SK-N-DZ (cell line): ENCODE data around the gene WAC.
A peak's percentile ranks its signal among the peaks of the same experiment; 100 is the strongest.
"Not testable (repeated sequence)": the region's sequence is repeated elsewhere in the genome, so short reads cannot be mapped to it uniquely, and the experiment has no call there.

Experiments
- DNase-seq: peaks from one replicate; pipeline ENCODE4 v3.0.0-alpha.2; 2015; ENCODE audit warnings: low spot score

WAC gene

DNA sequence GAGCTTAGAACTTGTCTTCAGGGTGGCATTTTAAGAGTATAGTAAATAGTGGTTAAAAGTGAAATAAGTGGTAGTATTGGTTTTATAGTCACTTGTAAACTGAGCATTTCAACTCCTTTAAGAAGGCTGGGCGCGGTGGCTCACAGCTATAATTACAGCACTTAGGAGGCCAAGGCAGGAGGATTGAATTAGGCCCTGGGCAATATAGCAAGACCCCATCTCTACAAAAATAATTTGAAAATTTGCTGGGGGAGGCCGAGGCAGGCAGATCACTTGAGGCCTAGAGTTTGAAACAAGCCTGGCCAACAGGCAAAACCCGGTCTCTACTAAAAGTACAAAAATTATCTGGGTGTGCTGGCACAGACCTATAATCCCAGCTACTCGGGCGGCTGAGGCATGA lies 80.0 kb downstream of the WAC start:
- no peak for DNase-seq

DNA sequence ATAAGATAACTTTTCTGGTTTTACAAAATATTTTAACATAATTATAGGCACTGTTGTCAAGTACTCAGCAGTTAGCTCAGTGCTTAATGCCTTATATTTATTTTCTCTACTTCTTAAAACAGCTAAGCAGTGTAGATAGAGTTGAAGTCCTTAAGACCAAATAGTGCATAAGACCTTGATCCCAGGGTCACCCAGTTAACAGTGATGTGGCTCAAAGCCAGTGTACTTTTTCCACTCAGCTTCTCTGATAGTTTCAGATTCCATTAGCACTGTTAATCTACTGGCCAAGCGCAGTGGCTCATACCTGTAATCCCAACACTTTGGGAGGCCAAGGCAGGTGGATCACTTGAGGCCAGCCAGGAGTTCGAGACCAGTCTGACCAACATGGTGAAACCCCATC lies 83.6 kb downstream of the WAC start:
- no peak for DNase-seq

DNA sequence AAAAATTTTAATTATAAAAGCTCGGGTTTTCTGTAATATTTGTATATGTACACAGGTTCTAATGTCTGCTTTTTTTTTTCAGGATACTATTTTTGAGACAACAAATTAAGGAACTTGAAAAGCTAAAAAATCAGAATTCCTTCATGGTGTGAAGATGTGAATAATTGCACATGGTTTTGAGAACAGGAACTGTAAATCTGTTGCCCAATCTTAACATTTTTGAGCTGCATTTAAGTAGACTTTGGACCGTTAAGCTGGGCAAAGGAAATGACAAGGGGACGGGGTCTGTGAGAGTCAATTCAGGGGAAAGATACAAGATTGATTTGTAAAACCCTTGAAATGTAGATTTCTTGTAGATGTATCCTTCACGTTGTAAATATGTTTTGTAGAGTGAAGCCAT lies 86.5 kb downstream of the WAC start:
- DNase-seq = no peak

DNA sequence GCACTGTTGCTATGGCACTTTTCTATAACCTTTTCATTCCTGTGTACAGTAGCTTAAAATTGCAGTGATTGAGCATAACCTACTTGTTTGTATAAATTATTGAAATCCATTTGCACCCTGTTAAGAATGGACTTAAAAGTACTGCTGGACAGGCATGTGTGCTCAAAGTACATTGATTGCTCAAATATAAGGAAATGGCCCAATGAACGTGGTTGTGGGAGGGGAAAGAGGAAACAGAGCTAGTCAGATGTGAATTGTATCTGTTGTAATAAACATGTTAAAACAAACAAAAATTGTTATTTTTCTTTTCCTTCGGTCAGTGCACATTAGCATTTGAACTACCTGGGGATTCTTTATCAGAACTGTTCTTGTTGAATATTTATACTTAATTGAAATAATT lies 87.3 kb downstream of the WAC start:
- no peak for DNase-seq

GRCh38 chr10:28623483-28623882 lies 90.6 kb downstream of the WAC start:
- DNase-seq = no peak

DNA sequence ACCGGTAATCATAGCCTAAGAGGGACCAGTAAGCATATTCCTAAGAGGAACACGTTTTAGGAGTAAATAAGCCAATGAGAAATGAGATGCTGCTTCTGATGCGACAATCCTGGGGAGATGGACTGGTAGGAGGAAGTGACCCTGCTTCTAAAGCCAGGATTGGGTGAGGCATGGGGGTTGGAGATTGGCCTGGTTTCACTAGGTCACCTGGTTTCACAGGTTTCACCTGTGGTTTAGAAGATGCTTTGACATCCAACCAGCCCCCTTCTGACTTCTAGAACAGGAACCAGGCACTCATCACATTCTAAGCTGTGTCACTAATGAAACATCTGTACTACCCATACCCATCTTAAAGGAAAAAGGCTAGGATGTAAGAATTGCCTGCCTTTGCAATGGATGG lies 91.4 kb downstream of the WAC start:
- no peak for DNase-seq

GRCh38 chr10:28627102-28627501 lies 94.2 kb downstream of the WAC start:
- no peak for DNase-seq

- DNase-seq = peak; percentile 70
Observed at GRCh38 chr10:28628184-28628893, 95.4 kb downstream of the WAC start.

DNA sequence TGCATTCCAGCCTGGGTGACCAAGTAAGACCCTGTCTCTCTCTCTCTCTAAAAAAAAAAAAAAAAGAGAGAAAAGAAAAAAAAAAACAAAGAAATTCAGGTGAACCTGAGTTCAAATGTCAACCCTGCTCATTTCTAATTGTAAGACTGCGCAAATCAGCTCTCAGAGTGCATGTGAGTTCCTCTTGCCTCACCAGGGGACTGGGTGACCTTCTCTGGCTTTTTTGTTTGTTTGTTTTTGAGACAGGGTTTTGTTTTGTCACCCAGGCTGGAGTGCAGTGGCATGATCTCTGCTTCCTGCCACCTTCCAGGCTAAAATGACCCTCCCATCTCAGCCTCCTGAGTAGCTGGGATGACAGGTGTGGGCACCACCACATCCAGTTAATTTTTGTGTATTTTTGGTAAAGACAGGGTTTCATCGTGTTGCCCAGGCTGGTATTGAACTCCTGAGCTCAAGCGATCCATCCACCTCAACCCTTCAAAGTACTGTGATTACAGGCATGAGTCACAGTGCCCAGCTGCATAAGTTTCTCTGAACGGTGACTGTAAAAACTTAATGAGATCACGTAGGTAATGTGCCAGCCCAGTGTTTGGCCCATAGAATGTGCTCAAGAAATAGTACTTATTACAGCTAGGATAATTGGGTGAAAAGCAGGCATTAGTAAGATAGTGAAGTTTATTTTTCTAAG lies 99.1 kb downstream of the WAC start:
- DNase-seq = no peak

GRCh38 chr10:28632584-28632945 lies 99.6 kb downstream of the WAC start:
- DNase-seq = no peak

- DNase-seq = no peak
Observed at GRCh38 chr10:28633750-28634149, 100.8 kb downstream of the WAC start.

- DNase-seq = no peak
Observed at GRCh38 chr10:28637346-28637745, 104.4 kb downstream of the WAC start.

DNA sequence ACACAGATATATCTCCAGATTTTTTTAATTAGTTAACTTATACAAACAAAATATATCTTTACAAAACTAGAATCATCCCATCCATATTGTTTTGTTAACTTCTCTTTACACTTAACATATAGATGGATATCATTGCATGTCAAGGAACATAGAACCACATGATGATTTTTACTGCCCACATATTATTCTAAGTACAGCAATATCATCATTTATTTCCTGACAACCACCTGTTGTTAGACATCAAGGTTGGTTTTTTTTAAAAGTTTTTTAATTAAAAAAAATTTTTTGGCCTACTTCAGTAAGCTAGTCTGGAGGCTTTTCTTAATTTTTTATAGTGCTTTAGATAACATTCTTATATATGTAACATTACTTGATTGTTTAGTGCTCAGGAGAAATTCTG lies 105.5 kb downstream of the WAC start:
- no peak for DNase-seq

- no peak for DNase-seq
Observed at GRCh38 chr10:28640551-28640950, 107.6 kb downstream of the WAC start.

DNA sequence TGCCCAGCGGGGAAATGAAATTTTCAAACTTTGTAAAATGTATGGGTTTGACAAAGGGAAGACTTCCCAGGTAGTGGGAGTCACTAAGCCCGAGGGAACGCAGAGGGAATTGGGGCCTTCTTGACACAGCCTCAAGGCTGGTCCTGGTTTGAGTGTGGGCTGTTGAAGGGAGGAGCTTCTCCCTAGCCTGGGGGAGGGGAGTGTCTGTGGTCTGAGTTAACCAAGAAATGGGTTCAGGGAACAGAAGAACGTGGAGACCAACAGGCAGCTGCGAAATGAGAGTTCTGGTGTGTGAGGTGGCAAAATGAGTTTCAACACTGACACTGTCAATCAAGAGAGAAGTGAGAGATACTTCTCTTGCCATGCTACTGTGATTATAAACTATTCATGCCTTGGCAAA lies 111.7 kb downstream of the WAC start:
- no peak for DNase-seq

DNA sequence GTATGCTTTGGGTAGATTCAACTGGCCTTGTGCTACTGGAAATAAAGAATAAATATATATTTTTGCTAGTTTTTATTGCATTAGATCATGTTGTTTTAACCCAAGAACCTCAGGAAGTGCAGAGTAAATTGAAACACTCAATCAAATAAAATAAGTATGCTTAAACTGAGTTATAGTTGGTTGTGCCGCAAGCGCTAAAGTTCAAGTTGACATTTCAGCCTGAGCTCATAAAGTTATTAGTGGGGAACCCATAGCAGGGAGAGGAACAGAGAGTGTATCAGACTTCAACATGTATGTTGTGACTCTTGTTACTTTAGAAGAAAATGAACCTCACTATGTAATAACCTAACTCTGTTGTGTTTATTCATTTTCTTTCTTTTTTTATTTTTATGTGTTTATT lies 119.2 kb downstream of the WAC start:
- DNase-seq = no peak

DNA sequence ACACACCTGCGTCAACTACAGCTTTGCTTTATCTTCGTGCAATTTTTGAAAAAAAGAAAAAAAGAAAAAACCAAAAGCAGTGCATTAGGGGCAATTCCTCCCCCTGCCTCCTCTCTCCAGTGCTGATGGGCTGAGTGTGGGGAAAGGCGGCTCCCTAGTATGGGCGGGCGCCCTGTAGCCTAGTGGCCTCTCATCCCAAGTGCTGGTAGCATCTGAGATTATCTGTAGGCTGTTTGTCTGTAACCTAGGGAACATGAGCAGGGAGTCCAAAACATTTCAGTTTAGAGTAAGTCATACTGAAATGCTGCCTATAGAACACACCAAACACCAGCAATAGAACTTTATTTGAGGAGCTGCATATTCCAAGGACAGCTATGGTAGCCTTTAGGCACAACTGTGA lies 119.8 kb downstream of the WAC start:
- no peak for DNase-seq

DNA sequence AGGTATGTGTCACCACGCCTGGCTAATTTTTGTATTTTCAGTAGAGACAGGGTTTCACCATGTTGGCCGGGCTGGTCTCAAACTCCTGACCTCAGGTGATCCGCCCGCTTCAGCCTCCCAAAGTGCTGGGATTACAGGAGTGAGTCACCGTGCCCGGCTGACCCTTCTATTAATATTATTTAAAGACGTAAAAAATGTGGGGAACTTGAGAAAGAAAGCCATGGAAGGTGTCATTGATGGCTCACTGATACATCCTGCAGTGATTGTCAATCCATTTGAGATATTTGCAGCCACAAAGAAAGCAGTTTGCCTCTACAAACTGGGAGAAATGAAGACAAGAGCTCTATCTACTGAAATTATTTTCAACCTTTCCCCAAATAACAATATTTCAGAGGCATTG lies 125.9 kb downstream of the WAC start:
- not testable (repeated sequence) for DNase-seq

DNA sequence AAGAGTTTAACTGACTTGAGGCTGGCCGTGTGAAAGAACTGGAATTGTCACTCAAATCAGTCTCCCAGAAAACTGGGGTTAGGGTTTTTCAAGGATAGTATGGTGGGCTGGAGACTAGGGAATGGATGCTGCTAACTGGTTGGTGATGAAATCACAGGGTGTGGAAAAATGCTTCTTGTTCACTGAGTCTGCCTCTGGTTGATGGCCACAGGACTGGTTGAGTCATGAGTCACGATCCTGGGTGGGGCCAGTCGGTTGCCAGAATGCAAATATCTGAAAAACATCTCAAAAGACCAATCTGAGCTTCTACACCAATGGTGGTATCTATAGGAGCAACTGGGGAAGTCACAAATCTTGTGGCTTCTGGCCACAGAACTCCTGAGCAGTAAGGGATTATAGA lies 128.1 kb downstream of the WAC start:
- DNase-seq = no peak

- DNase-seq = peak; percentile 74
Observed at GRCh38 chr10:28663576-28664368, 130.9 kb downstream of the WAC start.

DNA sequence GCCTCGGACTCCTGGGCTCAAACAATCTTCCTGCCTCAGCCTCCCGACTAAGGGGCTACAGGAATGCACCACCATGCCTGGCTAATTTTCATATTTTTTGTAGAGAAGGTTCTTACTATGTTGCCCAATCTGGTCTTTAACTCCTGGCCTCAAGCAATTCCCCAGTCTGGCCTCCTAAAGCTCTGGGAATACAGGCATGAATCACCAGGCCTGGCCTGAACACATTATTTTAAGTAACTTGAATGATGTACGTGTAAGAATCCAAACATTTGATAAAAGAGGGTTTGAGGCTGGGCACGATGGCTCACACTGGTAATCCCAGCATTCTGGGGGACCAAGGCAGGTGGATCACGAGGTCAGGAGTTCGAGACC lies 131.4 kb downstream of the WAC start:
- no peak for DNase-seq

- no peak for DNase-seq
Observed at GRCh38 chr10:28666751-28667467, 134.0 kb downstream of the WAC start.
